Fibroblast of lung (primary cell): ENCODE results near the gene VPS51.

Experiments used
- EZH2 ChIP-seq: IDR thresholded peaks from 2 replicates; pipeline ENCODE4 v1.5.1; 2012; ENCODE audit warnings: low read length, control low read depth, mild to moderate bottlenecking; ENCODE audit errors: missing control alignments
- TF ChIP-seq, protein P1 (sequence below), 2 donors: IDR thresholded peaks in 1 of 2; conservative IDR thresholded peaks in 1 of 2; 1 replicate in 1 of 2; 2 replicates in 1 of 2; pipeline ENCODE4 v1.5.1; 2011 to 2012; ENCODE audit warnings: low read length in 2 of 2, control low read depth in 1 of 2, inconsistent platforms in 1 of 2, low read depth in 1 of 2, mild to moderate bottlenecking in 1 of 2

DNA sequence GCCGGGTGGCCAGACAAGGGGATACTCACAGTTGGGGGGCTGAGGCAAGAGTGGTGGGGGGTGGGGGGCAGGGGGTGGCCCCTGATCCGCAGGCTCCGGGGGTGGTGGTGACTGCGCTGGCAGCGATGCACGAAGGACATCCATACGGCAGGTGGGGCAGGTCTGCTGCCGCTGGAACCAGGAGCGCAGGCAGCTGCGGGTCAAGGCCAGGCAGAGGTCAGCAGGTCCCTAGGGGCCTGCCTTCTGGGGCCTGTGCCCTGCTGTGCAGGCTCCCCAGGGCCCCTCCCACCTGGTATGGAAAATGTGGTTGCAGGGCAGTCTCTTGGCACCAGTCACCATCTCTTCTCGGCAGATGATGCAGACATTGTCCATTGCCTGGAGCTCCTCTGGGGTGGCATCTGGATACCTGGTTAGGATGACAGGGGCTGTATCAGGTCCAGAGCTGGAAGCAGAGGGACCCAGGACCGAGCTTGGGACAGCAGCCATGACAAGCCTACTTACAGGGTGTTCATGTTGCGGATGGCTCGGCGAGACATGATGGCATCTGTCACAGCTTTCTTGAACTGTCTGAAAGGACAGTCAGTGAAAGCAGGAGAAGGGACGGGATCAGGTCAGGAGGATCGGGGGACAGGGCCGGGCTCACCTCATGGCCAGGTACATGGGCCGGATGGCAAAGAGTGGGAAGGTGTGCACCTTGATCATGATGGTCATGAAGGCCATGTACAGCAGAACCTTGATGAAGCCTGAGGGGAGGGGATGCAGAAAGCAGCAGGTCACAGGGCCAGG lies 34.8 kb downstream of the VPS51 start:
- TF ChIP-seq, protein P1, sequence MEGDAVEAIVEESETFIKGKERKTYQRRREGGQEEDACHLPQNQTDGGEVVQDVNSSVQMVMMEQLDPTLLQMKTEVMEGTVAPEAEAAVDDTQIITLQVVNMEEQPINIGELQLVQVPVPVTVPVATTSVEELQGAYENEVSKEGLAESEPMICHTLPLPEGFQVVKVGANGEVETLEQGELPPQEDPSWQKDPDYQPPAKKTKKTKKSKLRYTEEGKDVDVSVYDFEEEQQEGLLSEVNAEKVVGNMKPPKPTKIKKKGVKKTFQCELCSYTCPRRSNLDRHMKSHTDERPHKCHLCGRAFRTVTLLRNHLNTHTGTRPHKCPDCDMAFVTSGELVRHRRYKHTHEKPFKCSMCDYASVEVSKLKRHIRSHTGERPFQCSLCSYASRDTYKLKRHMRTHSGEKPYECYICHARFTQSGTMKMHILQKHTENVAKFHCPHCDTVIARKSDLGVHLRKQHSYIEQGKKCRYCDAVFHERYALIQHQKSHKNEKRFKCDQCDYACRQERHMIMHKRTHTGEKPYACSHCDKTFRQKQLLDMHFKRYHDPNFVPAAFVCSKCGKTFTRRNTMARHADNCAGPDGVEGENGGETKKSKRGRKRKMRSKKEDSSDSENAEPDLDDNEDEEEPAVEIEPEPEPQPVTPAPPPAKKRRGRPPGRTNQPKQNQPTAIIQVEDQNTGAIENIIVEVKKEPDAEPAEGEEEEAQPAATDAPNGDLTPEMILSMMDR (conservative IDR thresholded peaks at IDR 0.05 in 1 of 2, IDR thresholded peaks at IDR 0.05 in 1 of 2; ENCODE audit: low read depth in 1 of 2, low read length in 2 of 2) = no peak
- TF ChIP-seq EZH2 = no peak
